Occipital lobe (tissue), 2 donors: Measurements from ENCODE around the gene AGXT. TPM values are rescaled to one million over a fixed set of nuclear protein-coding genes. Genes with fewer than 3 reads are reported as not detected.

Experiments
- DNase-seq: peaks from one replicate; lab custom pipeline; 2025; lab: John Stamatoyannopoulos, UW
- total RNA-seq: library from RNA; depleted of rRNA; stranded (reverse); fragments of >200 nt; gene quantifications from one replicate; pipeline ENCODE4 v1.2.3, GENCODE V29; 2014

AGXT gene
- total RNA-seq: not detected

DNA sequence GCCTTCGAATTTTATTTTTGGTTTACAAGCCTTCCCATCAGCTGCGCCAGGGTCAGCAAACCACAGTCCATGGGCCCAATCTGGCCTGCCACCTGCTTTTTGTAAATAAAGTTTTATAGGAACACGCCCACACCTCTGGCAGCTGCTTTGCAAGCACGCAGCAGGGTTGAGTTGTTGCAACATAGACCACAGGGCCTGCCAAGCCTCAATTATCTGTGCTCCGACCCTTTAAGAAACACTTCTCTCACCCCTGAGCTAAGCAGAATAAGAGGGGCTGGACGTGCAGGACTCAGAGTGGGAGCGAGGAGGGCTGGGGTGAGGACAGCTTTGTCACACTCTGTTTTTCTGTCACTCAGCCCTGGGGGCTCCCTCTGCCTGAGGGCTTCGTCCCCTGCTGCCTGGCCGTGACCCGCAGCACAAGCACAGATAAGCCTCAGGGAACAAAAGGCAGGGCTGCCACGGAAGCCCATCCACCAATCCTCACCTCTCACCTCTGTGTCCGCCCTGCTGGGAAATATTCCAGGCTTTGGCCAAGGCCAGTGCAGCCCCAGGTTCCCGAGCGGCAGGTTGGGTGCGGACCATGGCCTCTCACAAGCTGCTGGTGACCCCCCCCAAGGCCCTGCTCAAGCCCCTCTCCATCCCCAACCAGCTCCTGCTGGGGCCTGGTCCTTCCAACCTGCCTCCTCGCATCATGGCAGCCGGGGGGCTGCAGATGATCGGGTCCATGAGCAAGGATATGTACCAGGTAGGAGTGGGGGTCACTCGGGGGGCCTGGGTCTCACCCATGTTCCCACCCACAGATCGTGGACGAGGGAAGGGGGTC lies at the start of gene AGXT:
Gene AGXT, plus strand, starts transcription at position 539 of the 823 bp plus-strand sequence. Its CDS starts 42 bp downstream, at position 581.
- no peak for DNase-seq

DNA sequence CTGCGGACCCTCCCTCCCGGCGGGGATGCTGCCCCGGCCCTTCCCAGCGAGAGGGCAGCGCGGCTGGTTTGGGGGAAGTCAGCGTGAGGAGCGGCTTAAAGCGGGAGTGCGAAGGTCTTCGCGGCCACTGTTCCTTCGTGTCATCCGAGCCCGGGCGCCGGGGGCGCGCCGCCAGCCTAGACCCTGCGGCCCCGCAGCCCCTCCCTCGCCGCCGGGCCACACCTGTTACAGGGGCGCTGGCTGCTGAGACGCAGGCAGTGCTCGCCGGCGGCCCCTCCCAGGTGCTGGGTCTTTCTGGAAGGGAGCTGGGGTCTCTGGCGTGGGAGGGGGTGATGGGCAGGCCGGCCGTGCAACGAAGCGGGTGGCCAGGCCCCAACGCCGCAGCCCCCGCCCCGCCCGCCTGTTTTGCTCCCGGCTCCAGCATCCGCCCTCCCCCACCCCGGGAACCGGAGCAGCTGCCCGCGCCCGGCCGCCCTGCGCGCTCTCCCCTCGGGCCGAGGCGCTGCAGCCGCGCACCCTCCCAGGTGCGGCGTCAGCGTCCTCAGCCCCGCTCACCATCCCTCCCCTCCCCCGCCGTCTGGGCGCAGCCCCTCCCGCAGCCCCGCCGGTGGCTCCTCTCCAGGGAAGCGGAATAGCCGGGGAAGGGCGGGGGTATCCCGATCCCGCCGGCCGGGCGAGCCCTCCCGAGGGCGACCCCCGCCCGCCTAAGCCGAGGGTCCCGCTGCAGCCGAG lies 49.3 kb upstream of the AGXT start:
- DNase-seq: no peak

DNA sequence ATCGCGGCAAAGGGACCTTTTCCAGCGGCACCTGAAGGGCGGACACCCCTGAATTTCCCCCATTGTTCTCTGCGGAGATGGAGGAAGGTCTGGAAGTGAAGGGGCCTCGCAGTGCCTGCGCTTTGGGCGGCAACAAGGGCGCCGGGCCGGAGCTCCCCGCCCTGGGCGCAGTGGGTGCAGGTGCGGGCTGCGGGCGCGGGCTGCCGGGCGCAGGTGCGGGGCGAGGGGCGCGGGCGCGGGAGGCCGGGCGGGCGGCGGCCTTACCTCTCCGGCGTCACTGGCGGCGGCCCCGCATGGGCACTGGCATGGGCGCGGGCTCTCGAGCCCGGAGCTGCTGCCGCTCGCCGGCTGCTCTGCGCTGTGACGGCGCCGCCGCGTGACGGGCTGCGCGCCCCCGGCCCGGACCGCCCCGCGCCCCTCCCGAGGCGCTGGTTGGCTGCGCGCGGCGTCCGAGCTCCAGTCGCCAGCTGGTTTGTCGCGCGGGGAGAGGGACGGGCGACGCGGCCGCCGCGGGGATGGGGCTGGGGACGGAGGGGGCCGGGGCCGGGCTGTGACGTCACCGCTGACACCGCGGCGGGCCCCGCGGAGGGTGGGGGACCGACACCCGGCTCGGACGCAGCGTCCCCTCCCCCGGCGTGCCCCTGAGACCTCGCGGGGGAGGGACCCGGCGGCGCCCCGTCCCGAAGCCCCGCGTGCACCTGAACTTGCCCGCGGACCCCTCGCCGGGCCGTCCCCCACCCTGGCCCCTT lies 48.6 kb upstream of the AGXT start, which contains the start of gene KIF1A:
Gene KIF1A, minus strand, starts transcription at position 362 of the 749 bp plus-strand sequence. CDS start 22,467 bp downstream, outside the sequence.
- DNase-seq: peak; percentile 88

GRCh38 chr2:240820607-240821428 lies 47.8 kb upstream of the AGXT start:
- peak; percentile 65 for DNase-seq

DNA sequence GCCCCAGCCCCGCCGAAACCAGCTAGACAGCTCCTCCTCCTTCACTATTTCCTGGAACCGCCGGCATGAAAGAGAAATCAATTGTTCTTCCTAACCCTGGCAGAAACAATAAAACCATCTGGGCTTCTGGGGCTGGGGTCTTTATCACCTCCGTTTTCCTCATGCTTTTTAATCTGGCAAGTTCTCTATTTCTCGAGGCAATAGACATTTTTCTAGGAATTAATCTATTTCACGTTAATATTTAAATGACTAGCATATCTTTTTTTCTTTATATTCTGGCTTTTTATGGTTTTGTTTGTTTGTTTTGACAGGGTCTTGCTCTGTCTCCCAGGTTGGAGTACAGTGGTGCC lies 47.2 kb upstream of the AGXT start:
- DNase-seq: no peak

- DNase-seq: no peak
These were observed 46.3 kb upstream of the AGXT start for GRCh38 chr2:240822280-240822847.

GRCh38 chr2:240823449-240824336 lies 44.9 kb upstream of the AGXT start:
- DNase-seq: no peak

DNA sequence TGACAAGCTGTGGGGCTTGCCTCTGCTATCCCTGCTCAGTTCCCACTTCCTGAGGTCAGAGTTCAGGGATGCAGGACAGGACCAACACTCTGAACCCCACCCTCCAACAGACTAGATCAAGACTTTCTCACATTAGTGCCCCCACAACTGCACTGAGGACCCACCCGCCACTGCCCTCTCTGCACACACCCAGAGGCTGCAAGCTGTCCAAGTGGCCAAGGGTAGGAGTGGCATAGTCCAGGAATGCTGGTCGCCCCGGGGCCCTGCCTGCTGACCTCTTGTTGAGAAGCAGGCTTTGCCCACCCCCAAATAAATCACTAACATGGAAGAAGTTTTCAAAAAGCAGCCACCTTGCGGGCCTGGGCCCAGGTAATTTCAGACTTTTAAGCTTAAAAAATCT lies 43.1 kb upstream of the AGXT start:
- no peak for DNase-seq

DNA sequence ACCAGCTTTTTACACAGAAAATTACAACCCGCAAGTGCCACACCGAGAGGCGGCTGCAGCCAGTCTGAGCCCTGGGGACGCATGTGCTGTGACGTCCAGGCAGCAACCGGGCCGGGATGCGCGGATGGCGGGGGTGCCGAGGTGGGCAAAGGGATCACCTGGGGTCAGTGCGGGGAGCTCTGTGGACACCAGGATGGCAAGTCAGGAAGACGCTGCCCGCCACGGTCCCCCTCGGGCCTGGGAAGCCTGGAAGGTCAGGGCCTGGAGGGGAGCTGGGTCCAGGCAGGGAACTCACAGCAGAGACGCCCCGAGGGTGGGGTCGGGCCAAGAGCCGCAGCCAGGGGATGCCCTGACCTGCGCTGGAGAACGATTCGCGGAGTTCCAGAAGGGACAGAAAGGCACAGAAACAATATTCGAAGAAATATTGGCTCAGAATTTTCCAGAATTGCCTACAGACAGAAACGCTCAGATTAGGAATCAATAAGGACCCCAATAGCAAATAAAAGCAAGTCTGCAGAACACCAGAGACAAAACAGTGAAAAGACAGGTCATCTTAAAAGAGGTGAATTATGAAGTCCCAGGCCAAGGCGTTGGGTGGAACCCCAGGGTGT lies 36.9 kb upstream of the AGXT start:
- DNase-seq: no peak

DNA sequence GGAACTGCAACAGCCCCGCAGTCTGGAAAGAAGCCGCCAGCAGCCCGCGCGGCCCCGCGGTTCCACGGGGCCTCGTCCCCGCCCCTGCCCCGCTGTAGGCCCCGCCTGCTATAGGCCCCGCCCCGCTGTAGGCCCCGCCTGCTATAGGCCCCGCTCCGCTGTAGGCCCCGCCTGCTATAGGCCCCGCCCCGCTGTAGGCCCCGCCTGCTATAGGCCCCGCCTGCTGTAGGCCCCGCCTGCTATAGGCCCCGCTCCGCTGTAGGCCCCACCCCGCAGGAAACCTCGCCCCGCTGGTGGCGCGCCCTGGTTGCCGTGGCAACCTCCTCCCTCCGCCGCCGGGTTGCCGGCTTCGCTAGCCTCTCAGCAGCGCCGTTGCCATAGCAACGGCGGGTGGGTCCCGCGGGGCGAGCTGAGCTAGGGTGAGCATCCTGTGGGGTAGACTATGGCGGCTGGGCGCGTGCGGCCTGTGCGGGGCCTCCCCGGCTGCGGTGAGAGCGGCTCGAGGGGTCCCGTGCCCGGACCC lies 36.4 kb upstream of the AGXT start:
- DNase-seq: peak; percentile 93

DNA sequence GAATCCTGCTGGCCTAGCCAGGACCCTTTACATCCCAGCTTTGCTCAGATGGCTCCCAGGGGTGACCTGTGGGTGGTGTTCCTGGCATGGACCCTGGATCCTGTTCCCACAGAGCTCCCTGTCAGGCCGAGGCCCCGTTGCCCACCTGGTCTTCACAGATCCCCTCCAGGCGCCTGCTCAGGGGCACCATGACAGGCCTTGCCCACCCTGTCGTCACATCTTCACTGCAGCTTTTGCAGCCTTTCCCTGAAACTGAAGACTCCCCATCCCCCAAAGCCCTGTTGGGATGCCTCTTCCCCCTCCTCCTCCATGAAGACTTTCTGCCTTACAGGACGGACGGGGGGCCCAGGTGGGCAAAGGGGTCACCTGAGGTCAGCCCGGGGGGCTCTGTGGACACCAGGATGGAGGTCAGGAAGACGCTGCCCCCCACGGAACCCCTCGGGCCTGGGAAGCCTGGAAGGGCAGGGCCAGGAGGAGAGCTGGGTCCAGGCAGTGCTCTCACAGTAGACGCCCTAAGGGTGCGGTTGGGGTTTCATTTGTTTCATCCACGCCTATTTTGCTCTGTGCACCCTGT lies 35.6 kb upstream of the AGXT start:
- DNase-seq: no peak

DNA sequence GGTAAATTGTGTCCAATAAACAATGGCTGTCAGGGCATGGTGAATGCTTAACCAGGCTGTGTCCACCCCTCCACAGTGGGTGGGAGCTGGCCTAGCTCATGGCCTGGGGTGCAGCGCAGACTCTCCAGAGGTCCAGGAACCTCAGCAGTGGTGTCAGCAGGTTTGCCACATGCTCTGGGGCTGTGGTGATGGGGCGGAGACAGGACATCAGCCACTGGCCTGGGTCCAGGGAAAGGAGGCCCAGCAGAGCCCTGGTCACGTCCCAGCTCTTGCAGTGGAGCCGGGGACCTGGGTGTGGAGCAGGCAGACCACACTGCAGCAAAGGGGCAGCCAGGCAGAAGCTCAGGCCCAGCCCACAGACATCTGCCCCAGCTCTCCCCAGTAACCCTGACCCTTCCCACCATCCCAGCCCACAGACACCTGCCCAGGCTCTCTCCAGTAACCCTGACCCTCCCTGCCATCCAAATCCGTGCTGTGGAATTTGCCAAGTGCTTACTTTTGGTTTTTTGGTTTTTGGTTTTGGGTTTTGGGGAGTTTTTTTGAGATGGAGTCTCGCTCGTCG lies 34.8 kb upstream of the AGXT start:
- no peak for DNase-seq

DNA sequence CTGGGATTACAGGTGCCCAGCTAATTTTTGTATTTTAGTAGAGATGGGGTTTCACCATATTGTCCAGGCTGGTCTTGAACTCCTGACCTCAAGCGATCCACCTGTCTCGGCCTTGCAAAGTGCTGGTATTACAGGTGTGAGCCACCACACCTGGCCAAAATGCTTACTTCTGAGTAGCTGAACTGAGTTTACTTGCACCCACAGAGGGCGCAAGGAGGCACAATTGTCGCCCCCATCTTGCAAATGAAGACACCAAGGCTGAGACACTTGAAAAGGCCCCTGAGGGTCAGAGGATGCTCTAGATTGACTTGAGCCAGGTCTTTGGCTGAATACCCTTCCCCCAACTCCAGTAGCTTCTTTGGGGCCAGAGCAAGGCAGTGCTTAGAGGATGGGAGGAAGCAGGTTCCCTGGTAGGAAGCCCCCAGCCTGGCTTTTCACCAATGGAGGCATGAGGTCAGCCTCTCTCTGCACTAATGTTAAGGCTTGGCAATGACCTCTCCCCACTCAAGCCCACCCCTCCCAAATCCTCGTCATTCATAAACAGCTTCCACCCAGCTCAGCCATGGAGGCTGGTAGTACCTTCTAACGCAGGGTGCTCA lies 34.1 kb upstream of the AGXT start:
- no peak for DNase-seq

DNA sequence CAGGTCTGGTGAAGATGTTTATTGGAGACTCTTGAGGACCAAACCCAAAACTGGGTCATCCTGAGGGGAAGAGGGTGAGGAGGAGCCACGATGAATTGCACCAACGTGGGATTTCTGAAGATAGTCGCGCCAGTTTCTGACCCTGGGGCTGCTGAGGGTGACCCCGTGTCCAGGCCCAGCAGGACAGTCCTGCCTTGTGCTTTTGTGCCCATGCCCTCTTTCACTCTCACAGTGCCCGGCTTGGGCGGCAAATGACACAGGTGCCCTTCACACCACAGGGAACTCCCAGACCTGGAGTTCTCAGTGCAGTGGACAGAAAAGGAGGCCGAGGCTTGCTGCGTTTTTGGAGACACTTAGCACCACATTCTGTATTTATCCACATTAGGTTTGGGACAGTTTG lies 33.1 kb upstream of the AGXT start:
- DNase-seq: no peak

GRCh38 chr2:240836781-240837467 lies 31.7 kb upstream of the AGXT start:
- peak; percentile 68 for DNase-seq

DNA sequence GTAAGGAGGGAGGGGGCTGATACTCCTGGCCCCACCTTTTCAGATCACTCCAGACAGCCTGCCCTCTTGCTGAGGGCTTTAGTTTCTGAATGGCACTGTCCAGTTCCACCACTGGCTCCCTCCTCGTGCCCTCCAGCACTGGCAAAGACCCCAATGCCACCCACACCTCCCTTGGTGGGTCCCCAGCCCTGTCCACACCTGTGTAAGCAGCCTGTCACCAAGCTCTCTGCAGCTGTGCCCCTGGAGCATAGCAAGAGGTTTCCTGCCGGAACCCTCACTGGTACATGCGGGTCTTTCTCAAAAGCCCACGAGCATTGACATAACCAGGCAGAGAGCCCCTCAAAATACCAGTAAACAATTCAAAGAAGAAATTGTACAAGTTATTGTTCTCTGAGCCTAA lies 31.0 kb upstream of the AGXT start:
- no peak for DNase-seq
